Measurements from ENCODE around the gene FAM78B. TPM values are rescaled to one million over a fixed set of nuclear protein-coding genes. Genes with fewer than 3 reads are reported as not detected.

The FAM78B gene
- total and polyA plus RNA-seq, 2 donors (not counting 3 experiments of a cell fraction or from before 2014, with no cell fraction given): 0.10 TPM; not detected in 1

GRCh38 chr1:166167572-166167925 lies 748 bp upstream of the FAM78B start:
- peak; percentile 2 for DNase-seq (ENCODE audit: low read depth, low spot score)
- Histone ChIP-seq H3K36me3 (ENCODE audit: control insufficient read depth in 2 of 2, extremely low read depth in 1 of 2, insufficient read depth in 2 of 2, low read length in 2 of 2) (no peaks in the 10 kb centered on the region), H3K27ac (ENCODE audit: insufficient read depth, low read depth, low read length) (no peak overlapping the region), H3K9me1 (replicated peaks; ENCODE audit: control insufficient read depth, extremely low read depth, insufficient read depth, low read length) (no peaks in the 10 kb centered on the region), H3K4me3 (replicated peaks in 1 of 3; ENCODE audit: insufficient read depth in 1 of 3, low read depth in 1 of 3, low read length in 3 of 3) (no peak overlapping the region), H2AFZ (ENCODE audit: low read depth, low read length) (no peak overlapping the region), H3K9ac (replicated peaks; ENCODE audit: extremely low read depth, insufficient read depth, low read length) (no peak overlapping the region), H4K20me1 (replicated peaks; ENCODE audit: control insufficient read depth, extremely low read depth, insufficient read depth, low read length) (no peaks in the 10 kb centered on the region), H3K4me1 (ENCODE audit: control insufficient read depth, extremely low read depth, insufficient read depth, low read length) (peaks cover 6% of the 10 kb centered on the region), H3K79me2 (ENCODE audit: control insufficient read depth, insufficient read depth, low read length) (no peaks in the 10 kb centered on the region), H3K4me2 (ENCODE audit: insufficient read depth, low read length) (no peak overlapping the region), H3K27me3 (ENCODE audit: control insufficient read depth in 2 of 2, insufficient read depth in 2 of 2, low read length in 2 of 2) (peaks cover 15 to 21% of the 10 kb centered on the region in 2 experiments), H3K9me3 (replicated peaks; ENCODE audit: control insufficient read depth, insufficient read depth, low read length) (no peaks in the 10 kb centered on the region)
- dilution Hi-C loops (cut with MboI; ENCODE audit: extremely low pct_ligation_motif_present, low sequenced_read_pairs) (no loop called here), intact Hi-C loops (cut with micrococcal nuclease) (loop anchor here (10.0 kb wide), 1 partner anchor 563 kb away; no protein-coding TSS in a partner anchor)
- no TSS peak for BruUV-seq (replicated peaks)
- no peak for FAIRE-seq
- ChIA-PET POLR2A (no interaction called here), CTCF (interaction anchor here (1.5 kb wide), 1 partner anchor 311 kb away, joined by 3 read pairs; no protein-coding TSS in a partner anchor)
- TF ChIP-seq MAX (IDR thresholded peaks at IDR 0.05; ENCODE audit: insufficient read depth, insufficient read length): no peak
- no peak for TF ChIP-seq GATA2 (IDR thresholded peaks at IDR 0.05; ENCODE audit: insufficient read depth, insufficient read length, low read depth, low read length)
- no peak for TF ChIP-seq FOS (IDR thresholded peaks at IDR 0.05; ENCODE audit: borderline replicate concordance, insufficient read depth, low read length)
- TF ChIP-seq POLR2A (IDR thresholded peaks at IDR 0.05; ENCODE audit: low read depth, low read length): no peak
- TF ChIP-seq MYC (IDR thresholded peaks at IDR 0.05; ENCODE audit: low read depth, low read length): no peak
- no peak for TF ChIP-seq EZH2 (IDR thresholded peaks at IDR 0.05; ENCODE audit: borderline replicate concordance, low read depth, low read length, severe bottlenecking)
- TF ChIP-seq POLR2AphosphoS5 (IDR thresholded peaks at IDR 0.05; ENCODE audit: insufficient read depth, low read depth, low read length): no peak
- no peak for TF ChIP-seq CTCF (IDR thresholded peaks at IDR 0.05; ENCODE audit: extremely low read depth in 1 of 2, insufficient read depth in 1 of 2, low read depth in 1 of 2, low read length in 2 of 2)
- no peak for TF ChIP-seq JUN (IDR thresholded peaks at IDR 0.05; ENCODE audit: borderline replicate concordance, insufficient read depth, insufficient read length, low read depth)
